ENCODE results near the gene LRRC47.
"Not testable (repeated sequence)": the region's sequence is repeated elsewhere in the genome, so short reads cannot be mapped to it uniquely, and the experiment has no call there.

LRRC47 gene

DNA sequence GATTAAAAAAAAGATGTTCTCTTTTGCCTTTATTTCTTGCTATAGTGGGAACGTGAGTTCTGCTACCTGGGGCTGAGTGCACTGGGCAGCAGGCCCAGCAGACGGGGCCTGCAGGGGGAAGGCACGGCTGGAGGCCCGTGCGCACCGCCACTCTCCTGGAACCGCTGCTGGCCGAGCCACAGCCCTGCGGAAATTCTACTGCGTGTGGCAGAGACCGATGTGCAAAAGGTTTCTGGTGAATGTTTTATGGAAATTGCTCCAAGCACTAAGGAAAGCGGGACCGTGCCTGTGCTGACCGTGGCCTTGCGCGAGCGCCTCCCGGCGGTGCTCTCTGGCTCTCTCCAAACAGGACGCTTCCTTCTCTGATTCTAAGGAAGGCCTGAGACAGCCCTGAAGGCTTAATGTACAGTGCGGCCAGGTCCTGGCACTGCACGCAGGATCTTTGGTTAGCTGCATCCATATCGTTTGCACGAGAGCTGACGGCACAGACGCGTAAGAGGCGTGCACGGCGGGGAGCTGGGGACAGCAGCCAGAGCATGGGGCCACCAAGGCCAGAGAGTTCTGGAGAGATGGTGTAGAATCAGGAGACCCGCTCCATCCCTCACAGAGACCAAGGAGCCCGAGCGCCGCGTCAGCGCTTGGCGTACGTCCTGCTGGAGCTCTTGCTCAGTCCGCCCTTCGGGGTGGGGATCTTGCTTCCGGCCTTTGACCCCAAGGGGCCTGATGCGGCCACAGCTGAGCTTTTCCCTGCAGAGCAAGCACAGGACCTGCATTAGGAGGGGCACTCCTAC lies 18.7 kb upstream of the LRRC47 start:
- no peak for DNase-seq

DNA sequence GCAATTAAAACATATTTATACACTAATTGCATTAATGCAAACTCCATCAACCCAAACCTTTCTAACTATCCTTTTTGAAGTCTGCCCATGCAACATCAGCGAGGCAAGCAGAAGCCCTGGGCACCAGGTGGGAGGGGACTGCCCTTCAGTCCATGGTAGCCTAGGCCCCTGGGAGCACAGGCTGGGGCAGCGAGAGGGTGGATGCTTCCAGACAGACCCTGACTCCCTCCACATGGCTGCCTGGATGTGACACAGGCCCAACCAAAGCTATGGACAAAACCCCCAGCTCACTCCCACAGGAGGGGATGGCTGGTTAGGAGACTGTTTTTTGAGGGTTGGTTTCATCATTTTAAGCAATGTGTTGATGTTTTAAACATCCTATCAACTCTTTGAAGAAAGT lies 17.8 kb upstream of the LRRC47 start:
- DNase-seq: no peak

DNA sequence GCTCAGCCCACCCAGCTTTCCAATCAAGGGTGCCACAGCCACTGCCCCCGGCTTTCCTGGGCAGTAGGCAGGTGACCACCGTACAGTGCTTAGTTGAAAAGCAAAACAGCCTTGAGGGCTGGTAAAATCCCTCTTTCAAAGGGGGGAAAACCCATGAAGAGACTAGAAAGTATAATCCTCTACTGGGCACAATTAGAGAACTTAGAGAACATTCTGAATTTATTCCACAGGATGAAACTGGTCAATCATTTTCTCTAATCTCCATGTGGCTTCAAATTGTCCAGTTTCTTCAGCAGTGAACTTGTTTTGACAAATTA lies 15.3 kb upstream of the LRRC47 start:
- DNase-seq: no peak

DNA sequence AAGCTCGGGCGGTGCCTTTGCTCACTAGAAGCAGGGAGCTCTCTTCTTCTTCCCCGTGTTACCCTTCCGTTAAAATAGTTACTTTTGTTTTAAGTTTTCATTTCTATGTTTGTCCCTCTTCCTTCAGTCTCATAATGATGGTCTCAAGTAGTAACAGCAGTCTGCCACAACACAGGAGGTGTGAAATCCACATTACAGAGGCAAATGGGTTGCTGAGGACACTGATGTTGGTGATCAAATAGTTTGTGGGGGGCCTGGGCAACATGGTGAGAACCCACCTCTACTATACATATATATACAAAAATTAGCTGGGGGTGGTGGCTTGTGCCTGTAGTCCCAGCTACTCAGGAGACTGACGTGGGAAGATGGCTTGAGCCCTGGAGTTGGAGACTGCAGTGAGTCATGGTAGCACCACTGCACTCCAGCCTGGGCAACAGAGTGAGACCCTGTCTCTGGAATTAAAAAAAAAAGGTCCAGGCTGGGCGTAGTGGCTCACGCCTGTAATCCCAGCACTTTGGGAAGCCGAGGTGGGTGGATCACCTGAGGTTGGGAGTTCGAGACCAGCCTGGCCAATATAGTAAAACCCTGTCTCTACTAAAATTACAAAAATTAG lies 14.0 kb upstream of the LRRC47 start:
- DNase-seq: not testable (repeated sequence)

DNA sequence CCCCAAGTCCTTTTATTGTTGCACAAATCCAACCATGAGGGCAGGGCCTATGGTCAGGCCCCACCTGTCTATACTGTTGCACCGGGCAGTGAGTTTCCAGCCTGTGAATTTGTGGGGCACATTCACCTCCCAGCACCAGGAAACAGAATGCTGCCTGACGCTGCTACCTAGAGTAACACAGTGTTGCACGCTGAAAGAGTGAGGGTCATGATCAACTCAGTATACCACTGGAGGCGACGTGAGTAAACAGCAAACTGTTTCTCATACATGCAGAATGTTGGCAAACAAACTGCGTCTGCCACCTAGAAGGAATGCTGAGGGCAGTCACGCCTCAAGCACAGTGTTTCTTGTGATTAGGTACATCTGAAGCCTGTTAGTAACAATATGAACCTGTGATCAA lies 13.4 kb upstream of the LRRC47 start:
- DNase-seq: no peak

DNA sequence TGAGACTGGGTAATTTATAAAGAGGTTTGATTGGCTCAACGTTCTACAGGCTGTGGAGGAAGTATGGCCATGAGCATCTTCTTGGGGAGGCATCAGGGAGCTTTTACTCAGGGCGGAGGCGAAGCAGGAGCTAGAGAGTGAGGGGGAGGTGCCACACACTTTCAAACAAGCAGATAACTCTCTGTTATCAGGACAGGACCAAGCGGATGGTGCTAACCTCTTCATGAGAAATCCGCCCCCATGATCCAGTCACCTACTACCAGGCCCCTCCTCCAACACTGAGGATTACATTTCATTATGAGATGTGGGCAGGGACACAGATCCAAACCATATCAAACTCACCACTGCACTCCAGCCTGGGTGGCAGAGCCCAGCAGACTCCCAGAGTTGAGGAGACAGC lies 11.5 kb upstream of the LRRC47 start:
- no peak for DNase-seq

DNA sequence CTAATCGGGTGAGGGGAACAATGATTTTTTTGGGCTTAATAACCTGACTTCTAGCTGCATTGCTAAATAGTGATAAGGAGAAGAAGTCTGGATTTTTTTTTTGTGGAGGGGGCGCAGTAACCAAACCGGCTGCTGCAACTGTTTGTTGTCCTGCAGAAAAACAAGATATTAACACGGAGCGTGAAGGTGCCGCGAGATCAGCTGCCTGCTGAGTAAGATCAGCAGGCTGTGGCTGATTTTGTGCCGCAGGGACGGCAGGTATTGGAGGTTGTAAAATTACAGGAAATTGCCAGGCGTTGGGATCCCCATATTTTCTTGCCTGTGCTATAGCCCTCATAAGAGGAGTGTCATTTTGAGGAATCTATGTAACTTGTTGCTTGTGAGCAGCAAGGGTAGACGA lies 8.7 kb upstream of the LRRC47 start:
- no peak for DNase-seq

DNA sequence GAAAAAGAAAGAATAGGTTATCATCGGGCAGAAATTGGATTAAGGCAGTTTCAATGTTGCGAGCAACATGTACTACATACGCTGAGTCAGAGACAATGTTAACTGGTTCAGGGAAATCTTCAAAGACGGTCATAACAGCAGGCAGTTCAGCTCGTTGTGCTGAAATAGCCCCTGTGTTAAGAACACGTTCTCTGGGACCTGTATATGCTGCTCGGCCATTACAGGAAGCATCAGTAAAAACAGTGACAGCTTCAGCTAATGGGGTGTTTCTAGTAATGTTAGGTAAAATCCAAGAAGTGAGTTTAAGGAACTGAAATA lies 8.3 kb upstream of the LRRC47 start:
- DNase-seq: not testable (repeated sequence)

DNA sequence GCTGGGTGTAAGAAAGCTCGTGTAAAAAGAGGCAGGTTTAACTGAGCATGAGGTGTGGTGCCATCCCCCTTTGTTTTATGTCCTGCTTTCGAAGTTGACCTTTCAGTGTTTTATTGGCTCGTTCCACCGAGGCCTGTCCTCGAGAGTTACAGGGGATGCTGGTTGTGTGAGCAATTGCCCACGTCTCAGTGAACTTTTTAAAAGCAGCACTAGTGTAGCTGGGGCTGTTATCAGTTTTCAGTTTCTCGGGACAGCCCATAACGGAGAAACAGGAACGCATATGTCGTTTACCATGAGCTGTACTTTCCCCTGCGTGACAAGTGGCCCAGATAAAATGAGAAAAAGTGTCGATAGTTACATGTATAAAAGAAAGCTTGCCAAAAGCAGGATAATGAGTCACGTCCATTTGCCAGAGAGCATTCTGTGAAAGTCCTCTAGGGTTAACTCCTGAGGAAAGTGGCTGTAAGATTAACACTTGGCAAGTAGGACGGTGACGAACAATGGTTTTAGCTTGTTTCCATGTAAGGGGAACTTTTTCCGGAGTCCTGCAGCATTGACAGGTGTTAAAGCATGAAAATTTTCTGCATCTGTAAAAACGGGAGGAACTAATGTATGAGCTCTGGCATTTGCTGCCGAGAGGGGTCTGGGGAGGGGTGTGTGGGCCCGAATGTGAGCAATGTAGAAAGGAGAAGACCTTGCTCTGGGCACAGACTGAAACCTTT lies 7.8 kb upstream of the LRRC47 start:
- no peak for DNase-seq

DNA sequence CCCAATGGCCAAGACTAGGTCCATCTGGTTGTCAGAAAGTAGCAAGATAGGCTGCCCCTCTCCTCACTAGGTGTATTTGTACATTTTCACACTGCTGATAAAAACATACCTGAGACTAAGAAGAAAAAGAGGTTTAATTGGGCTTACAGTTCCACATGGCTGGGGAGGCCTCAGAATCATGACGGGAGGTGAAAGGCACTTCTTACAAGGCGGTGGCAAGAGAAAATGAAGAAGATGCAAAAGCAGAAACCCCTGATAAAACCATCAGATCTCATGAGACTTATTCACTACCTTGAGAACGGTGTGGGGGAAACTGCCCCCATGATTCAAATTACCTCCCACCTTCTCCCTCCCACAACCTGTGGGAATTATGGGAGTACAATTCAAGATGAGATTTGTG lies 4.5 kb upstream of the LRRC47 start:
- peak; percentile 23 for DNase-seq

DNA sequence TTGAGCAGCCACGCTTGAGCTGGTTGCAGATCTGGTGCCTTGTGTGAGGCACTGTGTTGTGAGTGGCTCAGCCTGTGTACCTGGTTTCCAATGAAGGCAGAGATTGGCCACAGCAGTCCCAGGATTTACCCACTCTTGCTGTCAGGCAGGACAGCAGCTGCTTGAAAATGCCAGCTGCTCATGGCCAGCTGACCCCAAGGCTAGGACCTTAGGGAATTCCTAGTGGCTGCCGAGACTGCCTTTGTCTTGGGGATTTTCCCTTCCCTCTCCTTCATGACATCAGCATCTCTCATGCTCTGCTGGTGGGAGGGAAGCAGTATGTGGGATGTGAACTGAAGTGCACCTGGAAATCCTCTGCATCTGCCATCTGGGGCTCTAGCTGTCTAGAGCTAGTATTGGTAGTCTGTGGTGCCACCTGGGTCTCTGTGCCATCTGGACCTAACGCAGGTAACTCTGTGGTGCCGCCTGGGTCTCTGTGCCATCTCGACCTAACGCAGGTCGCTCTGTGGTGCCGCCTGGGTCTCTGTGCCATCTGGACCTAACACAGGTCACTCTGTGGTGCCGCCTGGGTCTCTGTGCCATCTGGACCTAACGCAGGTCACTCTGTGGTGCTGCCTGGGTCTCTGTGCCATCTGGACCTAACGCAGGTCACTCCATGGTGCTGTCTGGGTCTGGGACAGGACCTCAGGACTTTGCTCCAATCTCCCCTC lies 3.8 kb upstream of the LRRC47 start:
- no peak for DNase-seq

DNA sequence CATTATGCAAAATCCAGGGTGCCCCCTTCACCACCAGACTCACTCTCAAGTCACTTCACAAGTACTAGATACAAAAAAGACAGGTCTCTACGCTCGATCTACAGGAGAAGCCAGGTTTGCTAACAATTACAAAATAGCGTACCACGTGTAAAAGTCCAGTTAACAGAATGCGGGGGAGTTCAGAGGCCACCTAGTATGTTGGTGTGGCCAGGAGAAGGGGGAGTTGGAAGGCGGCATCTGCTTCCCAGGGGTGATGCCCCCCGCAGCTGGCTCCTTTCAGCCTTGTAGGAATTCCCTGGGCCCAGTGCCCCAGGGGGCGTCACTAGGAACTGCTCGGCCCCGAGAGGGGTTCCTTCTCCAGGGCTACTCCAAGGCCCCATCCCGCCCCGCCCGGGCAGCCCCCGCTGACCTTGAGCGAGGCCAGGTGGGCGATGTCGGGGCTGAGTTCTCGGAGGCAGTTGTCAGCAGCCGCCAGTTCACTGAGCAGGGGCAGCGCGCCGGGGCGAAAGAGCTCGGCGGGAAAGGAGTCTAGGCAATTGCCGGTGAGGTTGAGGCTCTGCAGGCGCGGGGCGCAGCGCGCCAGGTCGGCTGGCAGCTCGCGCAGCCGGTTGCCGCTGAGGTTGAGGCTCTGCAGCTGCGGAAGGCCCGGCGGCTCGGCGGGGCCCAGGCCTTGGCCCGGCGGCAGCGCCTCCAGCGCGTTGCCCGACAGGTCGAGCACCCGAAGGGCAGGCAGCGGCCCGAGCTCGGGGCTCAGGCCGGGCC lies 664 bp downstream of the LRRC47 start:
- no peak for DNase-seq

DNA sequence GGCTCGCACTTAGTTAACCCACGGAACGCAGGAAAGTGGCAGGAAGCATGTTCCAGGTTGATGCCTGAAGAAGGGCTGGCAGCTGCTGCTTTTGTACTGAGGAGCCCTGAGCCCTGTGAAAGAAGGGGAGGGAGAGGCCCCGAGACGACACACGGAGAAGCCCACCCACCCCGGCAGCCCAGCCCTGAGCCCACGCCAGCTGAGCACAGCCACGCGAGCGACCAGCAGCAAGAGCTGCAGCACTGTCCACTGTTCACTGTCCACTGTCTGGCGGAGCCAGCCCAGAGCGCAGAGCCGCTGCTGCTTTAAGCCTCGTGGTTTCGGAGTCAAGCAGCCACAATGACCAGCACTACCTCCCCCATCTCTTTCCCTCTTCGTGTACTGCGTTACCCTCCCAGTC lies 5.3 kb downstream of the LRRC47 start:
- DNase-seq: no peak

DNA sequence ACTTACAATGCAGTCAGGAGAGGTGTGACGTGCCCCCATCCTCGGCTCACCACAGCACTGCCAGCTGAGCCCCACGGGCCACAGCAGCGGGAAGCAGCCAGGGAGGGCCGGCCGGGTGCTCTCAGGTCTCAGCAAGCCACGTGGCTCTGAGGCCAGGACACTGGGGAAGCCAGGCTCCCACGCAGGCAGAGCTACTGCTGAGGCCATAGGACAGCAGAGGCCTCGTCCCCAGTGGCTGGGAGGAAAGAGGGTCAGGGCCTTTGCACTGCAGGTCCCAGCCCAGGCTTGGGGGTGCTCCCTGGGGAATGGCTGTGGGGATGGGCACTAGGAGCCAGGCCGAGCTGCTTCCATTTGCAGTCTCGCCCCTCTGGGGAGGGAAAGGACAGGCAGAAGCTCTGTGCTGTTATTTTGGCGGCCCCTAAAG lies 5.8 kb downstream of the LRRC47 start:
- no peak for DNase-seq

DNA sequence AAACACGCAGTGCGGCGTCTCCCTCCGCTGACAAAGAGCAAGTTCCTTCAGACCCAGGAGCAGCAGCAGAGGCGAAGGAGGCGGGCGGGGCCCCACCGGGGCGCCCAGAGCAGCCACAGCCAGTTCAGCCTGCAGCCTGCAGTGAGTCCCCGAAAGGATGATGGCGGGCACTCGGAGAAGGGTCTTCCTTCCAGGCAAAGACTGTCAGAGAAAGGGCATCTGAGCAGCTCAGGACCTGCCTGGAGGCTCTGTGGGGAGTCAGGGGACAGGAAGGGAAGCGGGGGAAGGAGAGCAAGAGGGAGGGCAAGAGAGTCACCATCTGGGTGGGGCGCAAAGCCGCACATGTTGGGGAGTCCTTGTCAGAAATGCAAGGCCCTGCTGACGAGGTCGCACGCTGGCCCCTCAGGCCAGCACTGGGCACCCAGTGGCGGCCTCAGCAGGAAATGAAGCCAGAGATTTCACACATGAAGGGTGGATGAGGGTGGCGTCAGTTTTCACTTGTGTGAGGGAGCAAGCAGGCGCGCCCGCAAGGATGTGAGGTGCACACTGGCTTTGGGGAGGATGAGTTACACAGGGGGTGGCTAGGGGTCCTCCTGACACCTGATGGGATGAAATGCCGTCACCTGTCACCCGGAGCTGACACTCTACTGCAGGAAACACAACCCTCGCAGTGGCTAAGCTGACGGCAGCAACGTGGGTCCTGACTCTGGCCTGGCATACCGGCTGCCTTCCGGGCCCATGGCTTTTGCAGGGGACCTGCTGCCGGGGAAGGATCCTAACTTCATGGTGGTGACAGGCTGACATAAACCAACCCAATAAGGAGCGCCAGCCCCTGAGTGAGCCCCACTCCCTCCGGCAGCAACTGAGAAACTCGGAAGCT lies 6.6 kb downstream of the LRRC47 start:
- DNase-seq: no peak

DNA sequence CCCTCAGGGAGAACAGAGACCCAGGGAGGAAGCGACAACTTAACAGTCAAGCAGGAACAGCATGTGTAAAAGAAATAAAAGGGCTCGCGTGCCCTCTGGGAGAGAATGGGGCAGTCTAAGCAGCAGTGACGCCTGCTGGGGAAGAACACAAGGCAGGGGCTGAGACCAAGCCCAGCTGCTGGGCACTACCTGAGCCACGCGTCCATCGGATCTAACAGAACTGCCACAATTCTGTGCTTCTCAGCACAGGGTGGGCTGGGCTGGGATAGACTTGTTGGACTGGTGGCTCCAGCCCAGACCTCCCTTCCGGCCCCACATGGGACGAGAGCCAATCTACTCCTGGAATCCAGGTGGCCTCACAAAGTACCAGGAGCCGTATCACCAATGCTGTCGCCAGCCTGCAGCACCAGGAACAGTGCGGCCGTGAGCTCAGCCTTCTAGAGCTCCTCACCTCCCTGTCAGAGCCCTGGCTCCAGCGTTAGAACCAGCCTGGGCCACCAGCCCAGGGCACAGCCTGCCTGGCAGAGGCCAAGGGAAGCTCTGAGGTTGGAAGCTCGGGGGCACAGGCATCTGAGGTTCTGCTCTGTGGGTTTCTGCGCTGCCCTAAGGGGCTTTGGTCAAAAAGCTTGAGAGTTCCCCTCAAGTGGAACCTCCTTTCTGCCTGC lies 7.4 kb downstream of the LRRC47 start:
- no peak for DNase-seq

DNA sequence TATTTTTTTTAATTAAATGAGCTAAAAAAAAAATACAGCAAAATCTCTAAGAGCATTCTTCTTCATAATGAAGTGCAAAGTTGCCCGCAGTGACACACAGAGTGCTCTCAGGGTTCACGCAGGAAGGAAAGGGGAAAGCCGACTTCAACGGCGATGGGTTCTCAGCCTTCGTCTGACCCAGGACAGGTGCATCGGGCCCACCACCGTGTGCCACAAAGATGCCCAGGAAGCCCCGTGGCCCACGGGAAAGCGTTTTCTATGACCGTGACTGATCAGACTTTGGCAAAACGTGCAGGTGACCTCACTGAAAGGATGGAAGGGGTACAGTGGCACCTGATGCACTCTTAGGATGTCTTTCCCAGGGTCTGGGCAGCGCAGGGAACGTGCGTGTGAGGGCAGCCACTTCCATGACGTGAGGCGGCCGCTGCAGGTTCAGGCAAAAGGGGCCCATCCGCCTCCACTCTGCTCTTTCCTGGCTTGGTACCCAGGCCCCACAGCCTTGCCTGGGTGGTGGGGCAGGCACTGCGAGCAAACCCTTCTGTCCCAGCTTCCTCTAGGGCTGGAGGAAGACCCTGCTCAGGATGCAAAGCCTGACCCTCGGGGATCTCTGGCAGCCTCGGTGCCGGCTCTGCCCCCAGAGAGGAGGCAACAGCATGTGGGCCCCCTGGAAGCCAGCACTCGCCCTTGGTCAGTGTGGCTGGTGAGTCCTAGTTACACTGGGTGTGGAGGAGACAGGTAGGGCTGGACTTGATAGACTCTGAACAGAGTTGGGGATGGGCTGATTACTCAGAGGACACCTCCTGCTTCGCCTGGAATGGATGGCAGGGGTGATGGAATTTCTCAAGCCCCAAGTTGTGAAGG lies 8.3 kb downstream of the LRRC47 start:
- no peak for DNase-seq

DNA sequence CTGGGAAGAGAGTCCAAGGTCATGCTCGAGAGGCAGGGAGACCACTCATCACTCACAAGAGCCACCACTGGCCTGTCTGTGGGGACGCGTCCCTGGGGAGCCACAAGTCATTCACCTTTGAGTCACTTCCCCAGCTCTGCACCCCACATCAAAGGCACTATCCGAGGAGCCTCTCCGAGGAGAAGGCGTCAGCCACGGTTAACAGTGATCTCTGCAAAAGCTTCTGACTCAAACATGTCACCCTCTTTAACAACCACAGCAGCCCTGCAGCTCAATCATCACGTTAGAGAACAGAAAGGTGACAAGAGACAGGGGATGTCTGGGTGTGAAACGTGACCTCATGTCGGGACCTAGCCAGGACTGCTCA lies 9.0 kb downstream of the LRRC47 start:
- peak; percentile 66 for DNase-seq

DNA sequence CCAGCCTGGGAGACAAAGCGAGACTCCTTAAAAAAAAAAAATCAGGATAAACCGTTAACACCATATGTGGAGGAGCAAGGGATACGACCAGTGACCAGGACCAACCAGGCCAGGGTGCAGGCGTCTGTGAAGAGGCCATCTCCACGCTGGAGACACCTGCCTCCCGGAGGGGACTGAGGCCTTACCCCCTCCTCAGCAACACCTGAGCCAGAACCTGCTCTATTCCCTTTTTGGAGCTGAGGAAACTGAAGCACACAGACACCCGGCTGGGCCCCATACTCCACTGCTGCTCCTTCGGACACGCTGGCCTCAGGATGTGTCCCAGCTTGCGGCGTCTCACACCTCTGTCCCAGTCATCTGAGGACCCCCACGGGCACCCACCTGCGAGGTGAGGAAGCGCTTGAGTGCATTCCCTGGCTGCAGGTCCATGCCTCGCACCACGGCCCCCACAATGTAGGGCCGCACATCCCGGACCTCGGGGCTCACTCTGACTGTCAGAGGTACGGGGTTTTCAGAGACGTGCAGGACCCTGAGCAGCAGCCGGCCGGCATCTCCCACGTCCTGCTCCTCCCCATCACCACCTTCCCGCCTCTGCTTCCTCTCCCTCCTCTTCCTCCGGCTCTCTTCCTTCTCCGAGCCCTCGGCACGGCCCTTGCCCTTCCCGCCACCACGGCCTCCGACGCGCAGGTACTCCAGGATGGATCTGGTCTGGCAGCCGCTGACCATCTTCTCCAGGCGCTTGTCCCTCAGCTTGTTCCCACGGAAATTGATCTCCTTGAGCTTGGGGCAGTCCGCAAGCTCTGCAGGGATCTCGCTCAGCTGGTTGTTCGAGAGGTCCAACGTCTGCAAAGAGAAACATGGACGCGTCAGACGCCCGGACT lies 9.6 kb downstream of the LRRC47 start:
- no peak for DNase-seq
